ENCODE measurements around the gene MYO5B.

The MYO5B gene

GRCh38 chr18:50152900-50153299 is 42.0 kb downstream of the MYO5B start:
- H3K9me2 ChIP-seq (replicated peaks; ENCODE audit: control insufficient read depth, low read length) = no peaks in the 10 kb centered on the region
- H3K36me3 ChIP-seq (ENCODE audit: control insufficient read depth, low read length) = no peaks in the 10 kb centered on the region
- no peak overlapping the region for H3K4me3 ChIP-seq (ENCODE audit: low read length)
- no peaks in the 10 kb centered on the region for H4K20me1 ChIP-seq (ENCODE audit: control insufficient read depth, insufficient read depth, low read depth, low read length)
- no peaks in the 10 kb centered on the region for H3K79me2 ChIP-seq (ENCODE audit: control insufficient read depth, low read length)
- H3K4me2 ChIP-seq (ENCODE audit: low read length) = no peak overlapping the region
- H3K27ac ChIP-seq (ENCODE audit: low read depth, low read length) = no peak overlapping the region
- no peaks in the 10 kb centered on the region for H3K4me1 ChIP-seq (ENCODE audit: control insufficient read depth, low read length)
- TF ChIP-seq, protein P1, sequence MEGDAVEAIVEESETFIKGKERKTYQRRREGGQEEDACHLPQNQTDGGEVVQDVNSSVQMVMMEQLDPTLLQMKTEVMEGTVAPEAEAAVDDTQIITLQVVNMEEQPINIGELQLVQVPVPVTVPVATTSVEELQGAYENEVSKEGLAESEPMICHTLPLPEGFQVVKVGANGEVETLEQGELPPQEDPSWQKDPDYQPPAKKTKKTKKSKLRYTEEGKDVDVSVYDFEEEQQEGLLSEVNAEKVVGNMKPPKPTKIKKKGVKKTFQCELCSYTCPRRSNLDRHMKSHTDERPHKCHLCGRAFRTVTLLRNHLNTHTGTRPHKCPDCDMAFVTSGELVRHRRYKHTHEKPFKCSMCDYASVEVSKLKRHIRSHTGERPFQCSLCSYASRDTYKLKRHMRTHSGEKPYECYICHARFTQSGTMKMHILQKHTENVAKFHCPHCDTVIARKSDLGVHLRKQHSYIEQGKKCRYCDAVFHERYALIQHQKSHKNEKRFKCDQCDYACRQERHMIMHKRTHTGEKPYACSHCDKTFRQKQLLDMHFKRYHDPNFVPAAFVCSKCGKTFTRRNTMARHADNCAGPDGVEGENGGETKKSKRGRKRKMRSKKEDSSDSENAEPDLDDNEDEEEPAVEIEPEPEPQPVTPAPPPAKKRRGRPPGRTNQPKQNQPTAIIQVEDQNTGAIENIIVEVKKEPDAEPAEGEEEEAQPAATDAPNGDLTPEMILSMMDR (IDR thresholded peaks at IDR 0.05; ENCODE audit: low read depth, low read length, poor library complexity, severe bottlenecking) = no peak
- no peak for TF ChIP-seq EZH2phosphoT487 (IDR thresholded peaks at IDR 0.05; ENCODE audit: borderline replicate concordance, low read length)
- no peaks in the 10 kb centered on the region for H3K9me3 ChIP-seq (ENCODE audit: control insufficient read depth, insufficient read depth, low read length)
- no peaks in the 10 kb centered on the region; the same call in 1 of the 2 replicates for H3K27me3 ChIP-seq (ENCODE audit: control insufficient read depth, low read length)
- H3F3A ChIP-seq (ENCODE audit: control insufficient read depth, insufficient read depth) = no peaks in the 10 kb centered on the region

- no peaks in the 10 kb centered on the region; the same call in 1 of the 2 replicates for H3K27me3 ChIP-seq (ENCODE audit: control insufficient read depth, low read length)
- H3K9me3 ChIP-seq (ENCODE audit: control insufficient read depth, insufficient read depth, low read length) = no peaks in the 10 kb centered on the region
- H3K4me3 ChIP-seq (ENCODE audit: low read length) = no peak overlapping the region
- no peaks in the 10 kb centered on the region for H3K4me1 ChIP-seq (ENCODE audit: control insufficient read depth, low read length)
- no peaks in the 10 kb centered on the region for H3F3A ChIP-seq (ENCODE audit: control insufficient read depth, insufficient read depth)
- no peaks in the 10 kb centered on the region for H3K9me2 ChIP-seq (replicated peaks; ENCODE audit: control insufficient read depth, low read length)
- TF ChIP-seq EZH2phosphoT487 (IDR thresholded peaks at IDR 0.05; ENCODE audit: borderline replicate concordance, low read length) = no peak
- TF ChIP-seq, protein P1 (IDR thresholded peaks at IDR 0.05; ENCODE audit: low read depth, low read length, poor library complexity, severe bottlenecking) = no peak
- no peak overlapping the region for H3K4me2 ChIP-seq (ENCODE audit: low read length)
- H3K36me3 ChIP-seq (ENCODE audit: control insufficient read depth, low read length) = no peaks in the 10 kb centered on the region
- no peak overlapping the region for H3K27ac ChIP-seq (ENCODE audit: low read depth, low read length)
- no peaks in the 10 kb centered on the region for H3K79me2 ChIP-seq (ENCODE audit: control insufficient read depth, low read length)
- H4K20me1 ChIP-seq (ENCODE audit: control insufficient read depth, insufficient read depth, low read depth, low read length) = no peaks in the 10 kb centered on the region
These were observed 43.0 kb downstream of the MYO5B start for GRCh38 chr18:50151926-50152325.

GRCh38 chr18:50144540-50144939 is 50.4 kb downstream of the MYO5B start:
- H3K9me3 ChIP-seq (ENCODE audit: control insufficient read depth, insufficient read depth, low read length) = no peaks in the 10 kb centered on the region
- no peaks in the 10 kb centered on the region for H3K4me1 ChIP-seq (ENCODE audit: control insufficient read depth, low read length)
- no peak for TF ChIP-seq EZH2phosphoT487 (IDR thresholded peaks at IDR 0.05; ENCODE audit: borderline replicate concordance, low read length)
- TF ChIP-seq, protein P1 (IDR thresholded peaks at IDR 0.05; ENCODE audit: low read depth, low read length, poor library complexity, severe bottlenecking) = no peak
- H3F3A ChIP-seq (ENCODE audit: control insufficient read depth, insufficient read depth) = no peaks in the 10 kb centered on the region
- H3K27ac ChIP-seq (ENCODE audit: low read depth, low read length) = no peak overlapping the region
- H4K20me1 ChIP-seq (ENCODE audit: control insufficient read depth, insufficient read depth, low read depth, low read length) = no peaks in the 10 kb centered on the region
- H3K4me3 ChIP-seq (ENCODE audit: low read length) = no peak overlapping the region
- peaks cover 7% of the 10 kb centered on the region; the same call in 1 of the 2 replicates for H3K27me3 ChIP-seq (ENCODE audit: control insufficient read depth, low read length)
- H3K36me3 ChIP-seq (ENCODE audit: control insufficient read depth, low read length) = no peaks in the 10 kb centered on the region
- H3K79me2 ChIP-seq (ENCODE audit: control insufficient read depth, low read length) = no peaks in the 10 kb centered on the region
- H3K9me2 ChIP-seq (replicated peaks; ENCODE audit: control insufficient read depth, low read length) = no peaks in the 10 kb centered on the region
- no peak overlapping the region for H3K4me2 ChIP-seq (ENCODE audit: low read length)

All from DOHH2 (cell line).